Medulla oblongata (tissue), 1 donor: ENCODE results near the gene EMC6.

Experiments
- DNase-seq: peaks from one replicate; pipeline ENCODE4 v3.0.0-alpha.2; 2015; ENCODE audit errors: extremely low spot score

Gene EMC6

GRCh38 chr17:3656353-3656752 lies 12.3 kb upstream of the EMC6 start:
- no peak for DNase-seq

- DNase-seq, result no peak
These were observed 11.6 kb upstream of the EMC6 start for GRCh38 chr17:3656755-3657587.

- no peak for DNase-seq
These were observed 11.1 kb upstream of the EMC6 start for GRCh38 chr17:3657588-3657869.

GRCh38 chr17:3657874-3658783 lies 10.5 kb upstream of the EMC6 start:
- DNase-seq, result peak; percentile 50

- no peak for DNase-seq
These were observed 9.7 kb upstream of the EMC6 start for GRCh38 chr17:3658784-3659449.

- DNase-seq, result peak; percentile 54
These were observed 9.0 kb upstream of the EMC6 start for GRCh38 chr17:3659541-3660111.

- peak; percentile 63 for DNase-seq
These were observed 8.2 kb upstream of the EMC6 start for GRCh38 chr17:3660311-3660891.

GRCh38 chr17:3663102-3664011 lies 5.3 kb upstream of the EMC6 start:
- DNase-seq, result no peak

GRCh38 chr17:3665834-3666233 lies 2.8 kb upstream of the EMC6 start:
- DNase-seq, result peak; percentile 82

GRCh38 chr17:3666516-3666915 lies 2.1 kb upstream of the EMC6 start:
- no peak for DNase-seq

- peak; percentile 38 for DNase-seq
These were observed 990 bp upstream of the EMC6 start for GRCh38 chr17:3667366-3668278.

GRCh38 chr17:3669085-3669347 lies 404 bp downstream of the EMC6 start:
- no peak for DNase-seq

- no peak for DNase-seq
These were observed 936 bp downstream of the EMC6 start for GRCh38 chr17:3669548-3669947.

- no peak for DNase-seq
These were observed 4.0 kb downstream of the EMC6 start for GRCh38 chr17:3672571-3672970.

- no peak for DNase-seq
These were observed 7.3 kb downstream of the EMC6 start for GRCh38 chr17:3675886-3676285.

GRCh38 chr17:3678095-3678820 lies 9.6 kb downstream of the EMC6 start:
- DNase-seq, result no peak

GRCh38 chr17:3678821-3679530 lies 10.4 kb downstream of the EMC6 start:
- DNase-seq, result no peak

GRCh38 chr17:3679531-3680126 lies 11.0 kb downstream of the EMC6 start:
- no peak for DNase-seq
